HG03045 (cell line): ENCODE data around the gene CHMP1A.

Source experiments
- ATAC-seq: cut with Tn5 transposase; IDR thresholded peaks from one replicate; pipeline ENCODE4 v1.9.1; 2021; ENCODE audit warnings: mild to moderate bottlenecking, moderate library complexity; ENCODE audit not compliant: unreplicated experiment

Gene CHMP1A

DNA sequence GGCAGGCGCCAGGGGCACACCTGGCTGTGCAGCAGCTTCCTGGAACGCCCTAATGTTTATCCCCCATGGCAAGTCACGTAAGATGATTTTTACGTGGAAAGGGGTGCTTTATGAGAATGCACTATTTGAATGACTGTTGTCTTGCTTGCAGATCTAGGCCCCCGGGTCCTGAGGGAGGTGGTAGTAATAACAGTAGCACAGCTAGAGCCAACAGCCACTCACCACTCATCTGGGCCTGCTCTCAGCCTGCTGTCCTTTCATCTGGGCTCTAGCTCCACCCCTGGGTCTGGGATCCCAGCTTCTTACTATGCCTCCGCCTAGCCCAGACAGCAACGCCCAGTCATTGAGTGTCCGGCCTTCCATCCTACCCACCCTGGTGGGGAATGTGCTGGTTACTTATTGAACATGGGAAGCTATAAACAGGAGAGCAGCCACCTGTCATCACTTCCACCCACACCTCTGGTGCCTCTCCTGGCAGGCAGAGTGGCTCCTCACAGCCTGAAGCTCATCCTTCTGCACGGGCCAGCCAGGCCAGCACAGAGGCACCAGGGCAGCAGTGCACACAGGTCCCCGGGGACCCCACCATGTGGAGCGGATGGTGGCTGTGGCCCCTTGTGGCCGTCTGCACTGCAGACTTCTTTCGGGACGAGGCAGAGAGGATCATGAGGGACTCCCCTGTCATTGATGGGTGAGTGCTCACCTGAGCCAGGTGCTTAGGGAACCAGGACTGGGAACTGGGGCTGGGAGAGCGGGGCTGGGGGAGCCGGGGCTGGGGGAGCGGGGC lies 27.5 kb downstream of the CHMP1A start:
- ATAC-seq: no peak

DNA sequence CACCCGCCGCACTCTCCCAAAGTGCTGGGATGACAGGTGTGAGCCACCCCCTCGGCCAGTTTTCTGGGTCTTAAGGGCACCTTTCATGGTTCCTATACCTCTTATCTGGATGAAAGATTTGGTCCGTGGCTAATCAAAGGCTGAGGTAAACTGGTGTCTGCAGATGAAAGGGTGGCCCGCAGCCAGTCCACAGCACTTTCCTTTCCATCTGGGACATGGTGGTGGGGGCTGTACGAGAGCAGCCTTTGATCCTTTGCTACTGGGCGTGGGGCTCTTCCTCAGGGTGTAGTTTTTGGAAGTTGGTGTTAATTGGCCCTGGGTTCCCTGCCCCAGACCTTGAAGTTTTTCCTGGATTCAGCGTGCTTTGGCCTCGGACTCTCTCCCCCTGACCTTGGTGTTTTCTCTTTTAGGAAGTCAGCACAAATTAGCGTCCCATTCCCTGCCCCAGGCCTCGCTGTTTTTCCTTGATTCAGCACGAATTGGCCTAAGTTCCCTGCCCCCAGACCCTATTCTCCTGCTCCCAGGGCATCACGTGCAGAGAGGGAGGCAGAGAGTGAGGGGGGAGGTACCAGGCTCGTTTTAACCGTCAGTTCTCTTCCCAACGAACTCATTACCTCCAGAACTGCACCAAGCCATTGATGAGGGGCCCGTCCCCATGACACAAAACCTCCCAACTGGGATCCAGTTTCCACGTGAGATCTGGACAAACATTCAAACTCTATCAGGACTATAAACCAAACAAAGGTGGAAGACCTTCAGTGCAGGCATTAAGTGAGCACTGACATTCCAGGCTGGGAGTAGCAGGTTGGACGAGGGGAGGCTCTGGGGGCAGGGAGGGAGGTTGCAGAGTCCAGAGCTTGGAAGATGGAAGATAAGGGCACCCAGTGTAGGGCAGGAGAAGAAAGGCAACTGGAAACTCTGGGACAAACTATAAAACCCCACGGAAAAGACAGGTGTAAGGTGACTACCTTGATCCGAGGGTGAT lies 32.4 kb downstream of the CHMP1A start:
- ATAC-seq: no peak

DNA sequence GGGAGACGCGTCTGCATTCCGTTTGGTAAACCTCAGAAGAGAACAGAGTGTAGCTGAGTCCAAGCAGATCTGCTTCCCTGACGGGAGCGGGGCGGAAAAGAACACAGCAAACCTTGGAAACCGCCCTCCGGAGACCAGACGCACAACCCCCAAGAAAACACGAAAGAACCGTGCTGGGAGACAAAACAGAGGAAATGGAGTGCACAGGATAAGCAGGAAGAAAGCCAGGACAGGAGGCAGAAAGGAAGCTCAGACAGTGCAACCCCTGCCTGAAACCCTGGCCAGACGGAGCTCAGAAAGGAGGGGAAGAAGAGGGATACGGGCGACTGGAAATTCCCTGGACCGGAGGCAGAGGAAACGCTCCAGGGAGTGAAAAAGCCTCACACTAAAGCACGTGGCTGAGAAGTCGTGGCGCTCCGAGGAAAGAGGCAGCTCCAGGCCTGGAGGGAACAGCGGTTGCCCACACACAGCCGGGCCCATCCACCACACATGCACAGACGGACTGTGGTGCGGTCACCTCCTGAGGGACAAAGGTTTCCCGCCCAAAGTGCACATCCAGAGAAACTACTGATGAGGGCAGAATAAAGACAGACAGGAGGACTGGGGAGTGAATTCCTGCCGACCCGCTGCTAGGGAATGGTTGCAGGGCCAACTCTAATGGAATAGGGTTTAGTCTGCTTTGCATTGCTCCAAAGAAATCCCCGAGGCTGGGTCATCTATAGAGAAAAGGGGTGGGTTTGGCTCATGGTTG lies 33.8 kb downstream of the CHMP1A start:
- no peak for ATAC-seq

GRCh38 chr16:89621698-89622409 lies 35.7 kb downstream of the CHMP1A start:
- ATAC-seq: no peak

DNA sequence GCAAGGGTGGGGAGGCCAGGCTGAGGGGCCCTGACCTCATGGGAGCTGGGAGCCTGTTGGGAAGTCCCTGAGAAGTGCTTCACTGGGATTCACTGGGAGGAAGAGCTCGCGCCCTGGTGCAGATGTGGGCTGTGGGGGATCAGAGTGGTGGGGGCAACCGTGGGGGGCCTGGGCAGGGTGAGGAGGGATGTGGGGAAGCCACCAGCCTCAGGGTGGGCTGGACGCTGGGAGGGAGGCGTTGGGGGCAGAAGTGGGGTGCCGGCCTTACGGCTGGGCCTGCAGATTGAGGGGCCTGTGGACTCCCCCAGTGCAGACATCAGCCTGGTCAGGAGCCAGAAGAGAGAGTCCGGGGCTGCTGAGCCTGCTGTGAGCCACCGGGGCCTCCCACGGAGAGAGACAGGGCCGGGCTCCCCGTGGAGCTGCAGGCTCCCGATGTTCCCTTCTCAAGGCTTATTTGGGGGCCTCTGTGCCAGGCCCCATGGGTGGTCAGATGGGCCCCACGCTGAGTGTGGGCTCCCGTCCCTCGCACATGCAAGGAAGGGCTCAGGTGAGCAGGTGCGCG lies 36.3 kb downstream of the CHMP1A start:
- ATAC-seq: no peak

- ATAC-seq: no peak
These were observed 37.1 kb downstream of the CHMP1A start for GRCh38 chr16:89620406-89620841.

GRCh38 chr16:89619840-89620239 lies 37.7 kb downstream of the CHMP1A start:
- ATAC-seq: no peak

GRCh38 chr16:89618109-89618998 lies 39.2 kb downstream of the CHMP1A start:
- no peak for ATAC-seq

- no peak for ATAC-seq
These were observed 40.5 kb downstream of the CHMP1A start for GRCh38 chr16:89617036-89617435.

GRCh38 chr16:89616623-89617022 lies 40.9 kb downstream of the CHMP1A start:
- no peak for ATAC-seq

- no peak for ATAC-seq
These were observed 41.9 kb downstream of the CHMP1A start for GRCh38 chr16:89615596-89616090.

DNA sequence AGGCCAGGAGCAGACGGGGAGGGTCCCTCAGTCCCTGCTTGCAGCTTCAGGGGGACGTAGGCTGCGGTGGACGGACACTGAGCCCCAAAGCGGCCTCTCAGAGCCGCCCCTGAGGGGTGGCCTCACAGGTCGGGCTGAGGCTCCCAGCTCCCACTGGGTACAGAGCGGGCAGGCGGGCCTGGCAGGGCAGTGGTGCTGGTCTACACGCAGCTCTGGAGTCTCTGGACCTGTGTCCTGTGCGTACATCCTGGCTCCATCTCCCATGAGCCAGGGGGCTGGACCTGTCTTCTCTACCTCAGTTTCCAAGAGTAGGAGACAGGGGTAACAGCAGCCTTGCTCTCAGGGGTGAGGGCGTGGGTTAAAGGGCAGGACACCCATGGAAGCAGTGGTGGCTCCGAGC lies 42.3 kb downstream of the CHMP1A start:
- no peak for ATAC-seq

GRCh38 chr16:89613954-89614459 lies 43.5 kb downstream of the CHMP1A start:
- no peak for ATAC-seq

DNA sequence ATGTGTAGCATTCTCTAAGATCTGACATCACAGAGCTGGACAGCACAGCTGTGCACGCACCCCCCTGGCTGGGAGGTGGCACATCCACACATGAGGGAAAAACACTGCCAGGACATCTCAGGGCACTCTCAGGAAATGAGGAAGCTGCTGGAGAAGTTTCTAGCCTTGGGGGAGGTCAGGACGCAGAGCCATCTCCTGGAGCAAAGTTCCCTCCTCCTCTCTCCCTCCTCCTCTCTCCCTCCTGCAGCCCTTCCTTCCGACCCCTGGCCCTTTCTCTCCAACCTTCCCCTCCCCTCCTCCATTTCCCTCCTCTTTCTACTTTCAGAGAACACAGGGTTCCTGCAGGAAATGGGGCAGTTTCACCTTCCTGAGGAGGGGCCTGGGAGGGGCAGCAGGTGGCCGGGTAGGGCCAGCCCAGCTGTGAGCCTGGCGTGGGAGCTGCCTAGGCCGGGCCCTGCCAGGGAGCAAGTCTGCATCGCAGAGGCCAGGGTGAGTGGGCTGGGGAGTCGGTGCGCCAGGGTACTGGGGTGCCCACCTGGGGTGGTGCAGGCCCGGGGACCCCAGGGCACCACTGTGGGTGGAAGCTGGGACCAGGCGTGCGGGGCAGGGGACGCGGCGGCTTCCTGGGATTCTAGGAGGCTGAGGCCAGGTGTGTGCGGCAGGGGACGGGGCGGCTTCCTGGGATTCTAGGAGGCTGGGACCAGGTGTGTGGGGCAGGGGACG lies 44.1 kb downstream of the CHMP1A start, which contains the start of gene DPEP1:
TSS of gene DPEP1 (plus strand) at position 412 of the 723 bp plus-strand sequence. CDS start 16,769 bp downstream, outside the sequence.
- ATAC-seq: no peak

GRCh38 chr16:89612415-89613166 lies 44.9 kb downstream of the CHMP1A start:
- no peak for ATAC-seq

DNA sequence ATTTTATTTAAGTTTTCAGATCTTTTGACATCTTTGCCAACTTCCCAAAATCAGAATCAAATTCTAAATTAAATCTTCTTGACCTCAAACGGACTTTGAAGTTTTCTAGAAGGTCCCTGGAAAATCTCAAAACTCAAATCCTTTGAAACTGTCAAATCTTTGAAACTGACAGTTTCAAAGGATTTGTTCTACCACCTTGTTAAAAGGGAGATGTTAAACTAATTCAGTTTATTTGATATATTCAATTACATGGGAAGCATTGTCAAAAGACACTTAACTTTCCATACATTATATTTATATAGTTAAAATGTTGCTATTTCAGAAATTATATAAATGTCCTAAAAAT lies 47.4 kb downstream of the CHMP1A start:
- no peak for ATAC-seq
